GM18951 (cell line): ENCODE data around the gene PRICKLE1.

Experiments used
- POLR2A ChIP-seq: IDR thresholded peaks from 4 replicates; pipeline ENCODE4 v1.6.1; 2011; ENCODE audit warnings: mild to moderate bottlenecking; ENCODE audit not compliant: insufficient read length, insufficient read depth; ENCODE audit errors: extremely low read depth
- in situ Hi-C: fragments of 300-500 bp; cut with MboI; formaldehyde crosslinking; loops from one replicate; pipeline ENCODE4 v1.12.0; 2022; ENCODE audit warnings: low sequenced_read_pairs, mixed read lengths, inconsistent platforms; ENCODE audit not compliant: unreplicated experiment

The PRICKLE1 gene

GRCh38 chr12:42472376-42472775, 117.2 kb downstream of the PRICKLE1 start:
- no peak for TF ChIP-seq POLR2A
- in situ Hi-C loops, result loop anchor here (25.0 kb wide), 1 partner anchor 815 kb away; no protein-coding TSS in a partner anchor

- TF ChIP-seq POLR2A, result peak; percentile 36
- in situ Hi-C loops, result loop anchor here (25.0 kb wide), 1 partner anchor 818 kb away; no protein-coding TSS in a partner anchor
These were observed 120.0 kb downstream of the PRICKLE1 start for GRCh38 chr12:42469355-42470175.

- no peak for TF ChIP-seq POLR2A
- in situ Hi-C loops, result loop anchor here (25.0 kb wide), 1 partner anchor 818 kb away; no protein-coding TSS in a partner anchor
These were observed 120.6 kb downstream of the PRICKLE1 start for GRCh38 chr12:42468921-42469320.

- in situ Hi-C loops, result loop anchor here (25.0 kb wide), 1 partner anchor 819 kb away; no protein-coding TSS in a partner anchor
These were observed 121.2 kb downstream of the PRICKLE1 start for GRCh38 chr12:42468341-42468821.

GRCh38 chr12:42463671-42464070, 125.9 kb downstream of the PRICKLE1 start:
- no peak for TF ChIP-seq POLR2A
- in situ Hi-C loops, result loop anchor here (25.0 kb wide), 1 partner anchor 824 kb away; no protein-coding TSS in a partner anchor

More at GRCh38 chr12:42468341-42468821, 121.2 kb downstream of the PRICKLE1 start:
- no peak for TF ChIP-seq POLR2A

DNA sequence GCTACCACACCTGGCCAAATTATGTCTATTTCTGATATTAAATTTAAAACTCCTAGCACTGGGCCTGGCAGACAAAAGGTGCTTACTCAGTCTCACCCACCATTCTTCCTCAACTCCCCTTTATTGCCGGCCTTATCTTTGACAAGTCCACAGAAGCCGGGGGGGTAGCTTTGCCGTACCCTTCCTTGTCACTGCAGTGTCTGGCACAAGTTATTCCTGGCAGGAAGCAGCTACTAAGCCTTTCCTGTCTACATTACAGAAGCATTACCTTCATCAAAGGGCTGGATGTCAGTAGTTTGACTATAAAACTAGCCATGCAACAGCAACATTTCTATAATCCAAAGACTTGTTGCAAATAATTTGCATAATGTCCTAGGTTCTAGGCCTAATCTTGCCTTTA, 127.1 kb downstream of the PRICKLE1 start:
- TF ChIP-seq POLR2A, result no peak
- in situ Hi-C loops, result loop anchor here (25.0 kb wide), 1 partner anchor 825 kb away; no protein-coding TSS in a partner anchor

DNA sequence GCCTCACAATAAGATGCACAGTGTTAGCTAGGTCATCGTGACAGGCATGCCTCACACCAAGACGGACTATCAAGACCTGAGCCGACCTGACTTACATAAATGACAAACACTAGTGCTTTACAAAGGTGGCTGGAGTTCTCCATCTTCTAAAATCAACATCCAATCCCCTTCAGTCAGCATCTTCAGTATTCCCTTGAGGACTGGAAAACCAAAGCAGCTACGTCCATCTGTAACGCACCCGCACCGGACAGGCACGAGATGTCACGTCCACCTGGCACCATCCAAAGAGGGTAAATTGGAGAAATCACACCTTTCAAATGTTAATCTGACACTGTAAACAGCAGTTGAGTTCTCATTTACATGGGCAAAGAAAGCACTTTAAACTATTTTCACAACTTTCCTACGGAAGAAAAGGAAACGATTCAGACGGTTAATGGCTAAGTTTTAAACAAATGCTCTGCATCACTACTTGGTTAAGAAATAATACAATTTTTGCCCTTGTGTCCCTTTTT, 130.2 kb downstream of the PRICKLE1 start:
- in situ Hi-C loops, result loop anchor here (25.0 kb wide), 1 partner anchor 828 kb away; no protein-coding TSS in a partner anchor

GRCh38 chr12:42458575-42458974, 131.0 kb downstream of the PRICKLE1 start:
- TF ChIP-seq POLR2A, result no peak
- in situ Hi-C loops, result loop anchor here (25.0 kb wide), 1 partner anchor 829 kb away; no protein-coding TSS in a partner anchor

More for the DNA sequence above, 130.2 kb downstream of the PRICKLE1 start:
- no peak for TF ChIP-seq POLR2A

DNA sequence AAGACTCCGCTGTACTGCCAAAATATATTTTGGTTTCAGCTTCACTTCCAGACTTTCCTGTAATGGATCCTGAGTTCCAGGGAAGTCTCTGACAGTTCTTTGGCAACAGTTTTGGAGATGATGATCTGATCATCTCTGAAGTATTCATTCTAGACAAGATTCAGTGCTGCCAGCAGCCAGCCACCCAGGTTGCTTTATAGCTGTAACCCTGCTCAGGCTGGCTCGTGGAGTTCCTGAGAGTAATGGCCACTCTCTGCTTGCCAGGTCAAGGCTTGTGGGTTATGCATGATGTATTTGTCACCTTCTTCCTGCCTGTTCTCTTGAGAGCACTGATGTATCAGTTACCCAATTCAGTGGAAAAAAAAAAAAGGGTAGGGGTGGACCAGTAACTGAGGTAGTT, 139.3 kb downstream of the PRICKLE1 start:
- TF ChIP-seq POLR2A, result no peak
- in situ Hi-C loops, result loop anchor here (25.0 kb wide), 1 partner anchor 837 kb away; no protein-coding TSS in a partner anchor

- no peak for TF ChIP-seq POLR2A
- in situ Hi-C loops, result no loop called here
These were observed 140.7 kb downstream of the PRICKLE1 start for GRCh38 chr12:42448841-42449240.

DNA sequence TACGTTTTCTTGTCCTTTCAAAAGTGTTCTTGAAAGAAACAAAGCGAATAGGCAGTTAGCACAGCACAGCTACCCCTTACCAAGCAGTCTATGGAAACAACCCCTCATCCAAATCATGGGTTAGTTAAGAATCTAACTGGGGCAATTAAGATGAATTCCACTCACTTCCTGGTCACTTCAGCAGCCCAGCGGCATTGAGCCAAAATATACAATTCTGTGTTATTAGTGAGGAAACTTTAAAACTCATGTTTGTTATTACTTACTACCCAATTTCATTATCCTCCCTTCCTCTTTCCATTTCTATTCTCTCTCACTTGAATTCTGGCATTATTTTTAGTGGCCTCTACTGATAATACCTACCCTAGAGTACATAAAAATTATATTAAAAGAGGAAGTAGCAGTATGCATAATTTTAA, 142.2 kb downstream of the PRICKLE1 start:
- no peak for TF ChIP-seq POLR2A
- in situ Hi-C loops, result no loop called here

GRCh38 chr12:42446761-42447160, 142.8 kb downstream of the PRICKLE1 start:
- TF ChIP-seq POLR2A, result no peak
- in situ Hi-C loops, result no loop called here

- no peak for TF ChIP-seq POLR2A
- in situ Hi-C loops, result no loop called here
These were observed 143.7 kb downstream of the PRICKLE1 start for GRCh38 chr12:42445891-42446290.
